ENCODE data around the gene KRT20.

DNA sequence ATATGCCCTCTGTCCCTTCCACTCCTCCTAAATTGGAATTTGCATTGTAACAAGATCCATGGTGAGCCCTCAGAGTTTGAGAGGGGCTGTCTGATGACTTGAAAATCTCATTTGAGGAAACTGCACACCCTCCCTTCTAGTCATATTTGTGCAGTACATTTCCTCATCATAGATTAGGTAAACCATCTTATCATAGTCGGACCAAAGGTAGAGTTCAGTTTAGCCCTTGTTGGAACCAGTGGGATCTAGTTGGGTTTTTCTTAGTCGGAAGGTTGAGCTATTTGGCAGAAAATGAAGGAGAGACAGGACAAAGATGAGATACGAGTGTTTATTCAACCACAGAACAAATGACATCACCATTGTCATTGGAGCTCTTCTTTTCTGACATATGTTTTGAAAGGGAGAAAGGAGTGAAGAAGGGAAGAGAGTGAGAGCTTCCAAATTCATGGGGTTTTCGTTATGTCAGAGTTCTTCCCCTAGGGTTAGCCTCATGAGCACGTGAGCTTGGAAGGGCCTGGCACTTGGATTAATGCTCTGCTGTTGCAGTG, 15.8 kb upstream of the KRT20 start:
- TF ChIP-seq, protein P1, sequence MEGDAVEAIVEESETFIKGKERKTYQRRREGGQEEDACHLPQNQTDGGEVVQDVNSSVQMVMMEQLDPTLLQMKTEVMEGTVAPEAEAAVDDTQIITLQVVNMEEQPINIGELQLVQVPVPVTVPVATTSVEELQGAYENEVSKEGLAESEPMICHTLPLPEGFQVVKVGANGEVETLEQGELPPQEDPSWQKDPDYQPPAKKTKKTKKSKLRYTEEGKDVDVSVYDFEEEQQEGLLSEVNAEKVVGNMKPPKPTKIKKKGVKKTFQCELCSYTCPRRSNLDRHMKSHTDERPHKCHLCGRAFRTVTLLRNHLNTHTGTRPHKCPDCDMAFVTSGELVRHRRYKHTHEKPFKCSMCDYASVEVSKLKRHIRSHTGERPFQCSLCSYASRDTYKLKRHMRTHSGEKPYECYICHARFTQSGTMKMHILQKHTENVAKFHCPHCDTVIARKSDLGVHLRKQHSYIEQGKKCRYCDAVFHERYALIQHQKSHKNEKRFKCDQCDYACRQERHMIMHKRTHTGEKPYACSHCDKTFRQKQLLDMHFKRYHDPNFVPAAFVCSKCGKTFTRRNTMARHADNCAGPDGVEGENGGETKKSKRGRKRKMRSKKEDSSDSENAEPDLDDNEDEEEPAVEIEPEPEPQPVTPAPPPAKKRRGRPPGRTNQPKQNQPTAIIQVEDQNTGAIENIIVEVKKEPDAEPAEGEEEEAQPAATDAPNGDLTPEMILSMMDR (IDR thresholded peaks at IDR 0.05) = no peak
- TF ChIP-seq POLR2AphosphoS5 (IDR thresholded peaks at IDR 0.05) (no peak), POLR2A (IDR thresholded peaks at IDR 0.05) (no peak)

Data from gastroesophageal sphincter (tissue), 3 donors.